Neural cell (in vitro differentiated cells): ENCODE data around the gene CHST11. TPM values are rescaled to one million over a fixed set of nuclear protein-coding genes. Genes with fewer than 3 reads are reported as not detected.

Source experiments
- H2AFZ ChIP-seq: fragments of 200-600, 300-800 bp; sonication (generic), shearing (Covaris generic); 2 replicates; pipeline ENCODE4 v1.6.0; 2014; ENCODE audit warnings: low read depth, mild to moderate bottlenecking, antibody characterized with exemption, low read length, moderate library complexity
- H3F3A ChIP-seq: fragments of 200-600 bp; shearing (Covaris generic); 2 replicates; pipeline ENCODE4 v1.6.1; 2016; ENCODE audit warnings: mild to moderate bottlenecking, moderate library complexity, mixed read lengths, antibody characterized with exemption, low read length; ENCODE audit not compliant: insufficient read depth, poor library complexity, severe bottlenecking
- H3K27ac ChIP-seq: fragments of 200-600, 300-800 bp; sonication (generic), shearing (Covaris generic); 2 replicates; pipeline ENCODE4 v1.5.1; 2014; ENCODE audit warnings: mild to moderate bottlenecking, low read length, moderate library complexity
- H3K27me3 ChIP-seq: fragments of 300-800, 200-600 bp; sonication (generic), shearing (Covaris generic); 2 replicates; pipeline ENCODE4 v1.6.0; 2014; ENCODE audit warnings: mild to moderate bottlenecking, low read depth, low read length, moderate library complexity; ENCODE audit not compliant: insufficient read depth
- H3K36me3 ChIP-seq: fragments of 300-800, 200-600 bp; sonication (generic), shearing (Covaris generic); 2 replicates; pipeline ENCODE4 v1.5.1; 2014; ENCODE audit warnings: mild to moderate bottlenecking, antibody characterized with exemption, low read length, moderate library complexity; ENCODE audit not compliant: insufficient read depth
- H3K4me2 ChIP-seq: fragments of 300-800, 200-600 bp; sonication (generic), shearing (Covaris generic); 2 replicates; pipeline ENCODE4 v1.6.0; 2014; ENCODE audit warnings: mild to moderate bottlenecking, low read length
- H3K4me3 ChIP-seq: fragments of 300-800, 200-600 bp; sonication (generic), shearing (Covaris generic); 2 replicates; pipeline ENCODE4 v1.5.1; 2014; ENCODE audit warnings: mild to moderate bottlenecking, low read length, moderate library complexity
- H3K79me2 ChIP-seq: fragments of 200-600 bp; shearing (Covaris generic); replicated peaks from 2 replicates; pipeline ENCODE4 v1.6.0; 2014; ENCODE audit warnings: mild to moderate bottlenecking, low read length, moderate library complexity; ENCODE audit not compliant: insufficient read depth
- H3K9ac ChIP-seq: fragments of 300-800, 200-600 bp; sonication (generic), shearing (Covaris generic); 2 replicates; pipeline ENCODE4 v1.6.1; 2016; ENCODE audit warnings: mild to moderate bottlenecking, low read length, mixed read lengths
- H3K9me2 ChIP-seq: fragments of 200-600 bp; shearing (Covaris generic); 2 replicates; pipeline ENCODE4 v1.6.1; 2016; ENCODE audit warnings: mild to moderate bottlenecking, low read length, mixed read lengths; ENCODE audit not compliant: insufficient read depth
- H3K9me3 ChIP-seq: fragments of 200-600, 300-800 bp; sonication (generic), shearing (Covaris generic); 2 replicates; pipeline ENCODE4 v1.6.1; 2016; ENCODE audit warnings: mild to moderate bottlenecking, mixed run types, low read length, moderate library complexity, mixed read lengths
- H4K20me1 ChIP-seq: fragments of 200-600 bp; shearing (Covaris generic); 2 replicates; pipeline ENCODE4 v1.6.1; 2016; ENCODE audit warnings: mild to moderate bottlenecking, mixed run types; ENCODE audit not compliant: insufficient read depth
- EP300 ChIP-seq: fragments of 450-650 bp; conservative IDR thresholded peaks from 2 replicates; pipeline ENCODE4 v1.6.1; 2014; ENCODE audit warnings: antibody characterized with exemption, mild to moderate bottlenecking, moderate library complexity; ENCODE audit not compliant: poor library complexity, severe bottlenecking
- EZH2 ChIP-seq: fragments of 200-600, 300-800 bp; shearing (Covaris generic), sonication (generic); IDR thresholded peaks from 2 replicates; pipeline ENCODE4 v1.6.1; 2014; ENCODE audit warnings: antibody characterized with exemption, low read length, borderline replicate concordance, mild to moderate bottlenecking; ENCODE audit not compliant: insufficient read depth, poor library complexity, severe bottlenecking
- MXI1 ChIP-seq: fragments of 450-650 bp; conservative IDR thresholded peaks from 2 replicates; pipeline ENCODE4 v1.6.1; 2014; ENCODE audit warnings: antibody characterized with exemption, mild to moderate bottlenecking; ENCODE audit not compliant: poor library complexity, severe bottlenecking
- POLR2AphosphoS5 ChIP-seq: IDR thresholded peaks from 2 replicates; pipeline ENCODE4 v1.6.1; 2012
- RAD21 ChIP-seq: fragments of 450-650 bp; conservative IDR thresholded peaks from 2 replicates; pipeline ENCODE4 v1.6.1; 2014; ENCODE audit warnings: antibody characterized with exemption, mild to moderate bottlenecking, moderate library complexity
- REST ChIP-seq: IDR thresholded peaks from 2 replicates; pipeline ENCODE4 v1.6.1; 2012; ENCODE audit warnings: borderline replicate concordance
- SMC3 ChIP-seq: fragments of 450-650 bp; conservative IDR thresholded peaks from 2 replicates; pipeline ENCODE4 v1.6.1; 2014; ENCODE audit warnings: antibody characterized with exemption, mild to moderate bottlenecking, moderate library complexity; ENCODE audit not compliant: poor library complexity
- TAF1 ChIP-seq: IDR thresholded peaks from 2 replicates; pipeline ENCODE4 v1.6.1; 2012; ENCODE audit warnings: low read depth
- polyA plus RNA-seq: library from polyadenylated mRNA; depleted of rRNA; stranded (reverse); fragments of >200 nt; gene quantifications from 2 replicates; pipeline ENCODE4 v1.2.3, GENCODE V29; 2014
- TF ChIP-seq, protein P1 (sequence below): fragments of 450-650 bp; IDR thresholded peaks from 2 replicates; pipeline ENCODE4 v1.5.1; 2014; ENCODE audit warnings: antibody characterized with exemption, mild to moderate bottlenecking, moderate library complexity; ENCODE audit not compliant: poor library complexity, severe bottlenecking

The CHST11 gene
- polyA plus RNA-seq, 1 donor from 2014 or later = 15.0 TPM

GRCh38 chr12:104707794-104708558 lies 251.2 kb downstream of the CHST11 start:
- Histone ChIP-seq H2AFZ (no peak overlapping the region), H3K79me2 (no peaks in the 10 kb centered on the region), H3K9me3 (no peaks in the 10 kb centered on the region), H3K4me3 (no peak overlapping the region), H3K27ac (no peak overlapping the region), H3K9ac (no peak overlapping the region), H3K27me3 (no peaks in the 10 kb centered on the region), H3K9me2 (no peaks in the 10 kb centered on the region), H3K4me2 (no peak overlapping the region), H4K20me1 (no peaks in the 10 kb centered on the region), H3K36me3 (no peaks in the 10 kb centered on the region), H3F3A (no peaks in the 10 kb centered on the region)
- TF ChIP-seq RAD21 (no peak), SMC3 (no peak), REST (no peak), EP300 (no peak), POLR2AphosphoS5 (no peak), EZH2 (no peak), TAF1 (no peak)
- TF ChIP-seq, protein P1, sequence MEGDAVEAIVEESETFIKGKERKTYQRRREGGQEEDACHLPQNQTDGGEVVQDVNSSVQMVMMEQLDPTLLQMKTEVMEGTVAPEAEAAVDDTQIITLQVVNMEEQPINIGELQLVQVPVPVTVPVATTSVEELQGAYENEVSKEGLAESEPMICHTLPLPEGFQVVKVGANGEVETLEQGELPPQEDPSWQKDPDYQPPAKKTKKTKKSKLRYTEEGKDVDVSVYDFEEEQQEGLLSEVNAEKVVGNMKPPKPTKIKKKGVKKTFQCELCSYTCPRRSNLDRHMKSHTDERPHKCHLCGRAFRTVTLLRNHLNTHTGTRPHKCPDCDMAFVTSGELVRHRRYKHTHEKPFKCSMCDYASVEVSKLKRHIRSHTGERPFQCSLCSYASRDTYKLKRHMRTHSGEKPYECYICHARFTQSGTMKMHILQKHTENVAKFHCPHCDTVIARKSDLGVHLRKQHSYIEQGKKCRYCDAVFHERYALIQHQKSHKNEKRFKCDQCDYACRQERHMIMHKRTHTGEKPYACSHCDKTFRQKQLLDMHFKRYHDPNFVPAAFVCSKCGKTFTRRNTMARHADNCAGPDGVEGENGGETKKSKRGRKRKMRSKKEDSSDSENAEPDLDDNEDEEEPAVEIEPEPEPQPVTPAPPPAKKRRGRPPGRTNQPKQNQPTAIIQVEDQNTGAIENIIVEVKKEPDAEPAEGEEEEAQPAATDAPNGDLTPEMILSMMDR = no peak

DNA sequence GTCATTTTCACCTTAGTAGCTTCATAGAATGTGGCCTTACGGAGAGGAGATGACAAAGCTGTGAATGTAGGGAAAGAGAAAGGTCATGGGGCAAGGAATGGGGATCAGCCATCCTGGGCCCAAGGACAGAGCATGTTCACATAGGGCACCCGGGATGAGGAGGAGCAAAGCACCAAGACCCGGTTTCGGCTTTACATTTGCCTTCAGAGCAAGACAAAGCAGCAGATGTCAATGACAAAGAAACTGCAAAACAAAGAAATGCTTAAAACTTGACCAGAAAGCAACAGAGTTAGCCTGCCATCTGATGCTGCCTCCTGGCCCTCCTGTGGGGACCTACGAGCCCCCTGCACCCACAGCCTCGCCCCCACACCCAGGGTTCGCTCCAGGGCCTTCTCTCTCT lies 252.1 kb downstream of the CHST11 start:
- no peak overlapping the region for H3K4me2 ChIP-seq
- no peaks in the 10 kb centered on the region for H3K9me2 ChIP-seq
- H4K20me1 ChIP-seq = no peaks in the 10 kb centered on the region

More for the DNA sequence above, 252.1 kb downstream of the CHST11 start:
- Histone ChIP-seq H3K4me3 (no peak overlapping the region), H3F3A (no peaks in the 10 kb centered on the region), H3K9ac (no peak overlapping the region), H3K27ac (no peak overlapping the region), H2AFZ (no peak overlapping the region), H3K9me3 (no peaks in the 10 kb centered on the region), H3K27me3 (no peaks in the 10 kb centered on the region), H3K36me3 (no peaks in the 10 kb centered on the region), H3K79me2 (no peaks in the 10 kb centered on the region)
- no peak for TF ChIP-seq REST
- no peak for TF ChIP-seq RAD21
- no peak for TF ChIP-seq EZH2
- TF ChIP-seq MXI1 = no peak
- no peak for TF ChIP-seq SMC3
- TF ChIP-seq EP300 = no peak
- TF ChIP-seq, protein P1 = no peak
- no peak for TF ChIP-seq POLR2AphosphoS5
- TF ChIP-seq TAF1 = no peak
